Nucleus accumbens (tissue), 56 donors: ENCODE measurements around the gene TNFRSF1B.
A peak's percentile ranks its signal among the peaks of the same experiment; 100 is the strongest.

Experiments used
- DNase-seq, 56 donors: peaks; one replicate each; lab custom pipeline; 2025; lab: John Stamatoyannopoulos, UW

TNFRSF1B gene

GRCh38 chr1:12173041-12173509, 6.3 kb downstream of the TNFRSF1B start:
- no peak for DNase-seq

DNA sequence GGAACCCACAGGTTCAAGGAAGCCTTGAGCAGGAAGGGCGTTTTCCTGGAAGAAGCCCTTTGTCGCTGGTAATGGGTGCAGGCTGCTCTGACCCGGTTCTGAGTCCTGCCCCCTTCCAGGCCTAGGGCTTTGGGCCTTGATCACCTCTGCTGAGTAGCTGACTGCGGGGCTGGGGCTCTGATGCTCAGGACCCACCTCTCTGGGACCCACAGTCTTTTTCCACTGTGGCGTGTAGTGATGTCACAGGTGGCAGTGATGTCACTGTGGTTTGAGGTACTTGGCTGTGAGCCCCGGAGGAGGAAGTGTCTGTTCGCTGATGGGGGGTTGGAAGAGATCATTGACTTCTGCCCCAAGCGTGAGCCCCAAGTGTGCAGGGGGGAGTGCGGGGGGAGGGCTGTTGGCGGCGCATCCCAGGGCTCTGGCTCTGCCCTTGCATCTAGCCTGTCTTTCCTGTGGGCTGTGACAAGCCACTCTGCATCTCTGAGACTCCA, 6.9 kb downstream of the TNFRSF1B start:
- peak in 7 of 56 donors; percentile 4 to 48 (median 24) for DNase-seq

- DNase-seq = peak in 1 of 56 donors; percentile 24
Measured at GRCh38 chr1:12174924-12175810, 8.4 kb downstream of the TNFRSF1B start.

GRCh38 chr1:12176298-12177118, 9.7 kb downstream of the TNFRSF1B start:
- no peak for DNase-seq

- DNase-seq = no peak
Measured at GRCh38 chr1:12177156-12177998, 10.6 kb downstream of the TNFRSF1B start.

- peak in 23 of 56 donors; percentile 10 to 80 (median 28) for DNase-seq
Measured at GRCh38 chr1:12177999-12178441, 11.2 kb downstream of the TNFRSF1B start.

- DNase-seq = no peak
Measured at GRCh38 chr1:12178511-12178910, 11.7 kb downstream of the TNFRSF1B start.

- DNase-seq = no peak
Measured at GRCh38 chr1:12179111-12179519, 12.3 kb downstream of the TNFRSF1B start.

DNA sequence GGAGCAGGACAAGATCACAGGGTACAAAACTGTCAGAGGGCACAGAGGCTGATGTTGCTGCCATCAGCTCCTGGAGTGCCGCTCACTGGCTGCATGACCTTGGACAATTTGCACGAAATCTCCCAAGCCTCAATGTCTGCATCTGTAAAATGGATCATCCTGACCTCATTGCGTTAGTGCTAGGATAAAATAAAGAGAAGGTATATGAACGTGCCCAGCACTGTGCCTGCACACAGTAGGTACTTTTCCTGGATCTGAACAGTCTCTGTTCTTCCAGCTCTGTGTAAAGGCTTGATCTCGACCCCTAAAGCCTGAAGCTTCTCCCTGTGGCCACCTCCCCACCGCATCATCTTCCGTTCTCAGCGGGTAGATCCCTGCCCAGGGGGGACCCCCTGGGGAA, 12.9 kb downstream of the TNFRSF1B start:
- no peak for DNase-seq

GRCh38 chr1:12180315-12180714, 13.5 kb downstream of the TNFRSF1B start:
- DNase-seq = peak in 29 of 56 donors; percentile 5 to 49 (median 19)

DNA sequence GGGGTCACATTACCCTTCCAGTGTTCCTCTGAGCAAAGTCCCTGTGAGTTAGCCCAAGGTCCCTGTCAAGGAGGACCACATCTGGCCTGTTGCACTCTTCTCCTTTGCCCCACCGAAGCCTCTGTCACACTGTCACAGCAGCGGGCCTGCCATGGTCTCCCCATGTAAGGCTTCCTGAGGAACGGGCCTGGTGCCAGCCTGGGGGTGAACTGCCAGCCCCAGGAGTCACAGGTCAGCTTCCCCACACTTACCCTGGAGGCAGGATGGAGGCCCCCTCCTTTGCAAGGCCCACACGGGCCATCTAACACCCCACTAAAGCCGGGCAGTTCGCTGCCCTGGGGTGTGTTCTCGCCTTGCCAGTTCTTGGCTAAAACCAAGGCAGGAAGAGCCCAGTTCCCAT, 14.1 kb downstream of the TNFRSF1B start:
- no peak for DNase-seq

- DNase-seq = no peak
Measured at GRCh38 chr1:12181568-12181967, 14.8 kb downstream of the TNFRSF1B start.

DNA sequence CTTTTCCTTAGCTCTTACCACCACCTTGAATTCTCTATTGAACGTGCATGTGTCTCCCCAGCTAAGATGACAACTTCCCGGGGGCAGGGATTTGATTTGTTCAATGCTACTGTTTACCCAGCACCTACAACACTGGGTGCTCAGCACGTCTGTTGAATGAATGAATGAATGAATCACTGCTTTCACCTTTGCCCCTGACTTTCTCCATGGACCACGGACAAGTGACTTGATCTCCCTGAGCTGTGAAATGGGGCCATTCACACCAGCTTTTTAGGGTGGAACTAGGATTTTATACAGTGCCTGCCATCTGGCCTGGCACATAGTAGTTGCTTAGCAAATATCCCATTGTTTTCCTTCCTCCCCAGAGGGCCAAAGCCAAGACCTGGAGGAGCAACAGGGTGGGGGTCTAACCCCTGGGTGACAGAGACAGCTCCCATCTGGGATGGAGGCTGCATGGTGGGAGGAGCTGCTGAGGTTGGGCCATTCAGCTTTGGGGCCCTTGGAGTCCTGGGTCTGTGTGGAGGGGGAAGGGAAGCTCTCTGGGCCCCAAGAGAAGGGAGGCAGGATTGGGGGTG, 15.7 kb downstream of the TNFRSF1B start:
- no peak for DNase-seq

DNA sequence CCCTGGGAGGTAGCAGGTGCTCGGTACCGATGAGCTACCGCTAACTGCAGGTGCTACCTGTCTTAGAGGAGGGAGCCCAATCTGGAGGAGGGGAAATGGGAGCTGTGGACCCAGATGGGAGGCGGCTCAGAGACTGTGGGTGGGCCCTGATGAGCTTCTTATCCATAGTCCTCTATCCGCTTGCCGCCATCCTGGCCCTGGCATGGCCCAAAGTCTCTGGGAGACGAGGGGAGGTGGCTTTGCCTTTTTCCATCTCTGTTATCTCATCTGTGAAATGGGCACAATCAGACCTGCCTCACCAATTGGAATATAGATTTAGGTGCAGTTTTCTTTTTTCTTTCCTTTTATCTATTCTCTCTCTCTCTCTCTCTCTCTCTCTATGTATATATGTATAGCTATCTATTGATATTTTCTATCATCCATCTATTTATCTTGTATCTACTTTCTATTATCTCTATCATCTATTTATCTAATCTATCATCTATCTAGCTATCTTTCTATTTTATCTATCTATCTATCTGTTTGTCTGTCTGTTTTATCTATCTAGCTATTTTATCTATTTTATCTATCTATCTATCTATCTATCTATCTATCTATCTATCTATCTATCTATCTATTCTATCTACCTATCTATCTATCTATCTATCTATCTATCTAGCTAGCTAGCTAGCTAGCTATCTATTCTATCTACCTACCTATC, 16.5 kb downstream of the TNFRSF1B start:
- DNase-seq = no peak

DNA sequence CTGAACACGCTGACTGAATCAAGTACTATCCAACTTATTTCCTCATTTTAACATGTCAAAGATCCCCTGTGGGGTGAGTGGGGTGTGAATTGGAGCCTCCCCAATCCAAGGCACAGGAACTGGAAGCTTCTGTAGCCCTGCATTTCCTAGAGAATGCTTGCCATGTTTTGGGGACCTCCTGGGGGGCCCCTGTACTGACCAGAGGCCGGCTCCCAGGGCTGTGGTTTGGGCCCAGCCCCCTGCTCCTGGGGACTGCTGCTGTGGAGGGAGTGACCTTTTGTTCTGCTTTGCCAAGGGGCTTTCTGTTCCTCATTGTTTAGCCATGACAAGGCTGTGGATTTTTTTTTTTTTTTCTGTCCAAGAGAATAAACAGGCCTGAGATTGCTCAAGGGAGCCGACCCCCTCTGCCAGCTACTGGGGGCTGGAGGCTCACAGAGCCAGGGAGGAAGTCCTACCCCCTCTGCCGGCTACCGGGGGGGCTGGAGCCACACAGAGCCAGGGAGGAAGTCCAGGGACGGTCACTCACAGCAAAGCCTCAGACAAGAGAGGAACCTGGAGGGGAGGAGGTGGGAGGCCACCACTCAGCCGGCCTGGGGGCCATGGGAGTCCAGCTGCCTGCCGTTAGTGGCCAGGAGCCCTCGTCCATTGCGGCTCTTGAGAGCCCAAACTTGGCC, 17.4 kb downstream of the TNFRSF1B start:
- peak in 43 of 56 donors; percentile 7 to 65 (median 29) for DNase-seq

DNA sequence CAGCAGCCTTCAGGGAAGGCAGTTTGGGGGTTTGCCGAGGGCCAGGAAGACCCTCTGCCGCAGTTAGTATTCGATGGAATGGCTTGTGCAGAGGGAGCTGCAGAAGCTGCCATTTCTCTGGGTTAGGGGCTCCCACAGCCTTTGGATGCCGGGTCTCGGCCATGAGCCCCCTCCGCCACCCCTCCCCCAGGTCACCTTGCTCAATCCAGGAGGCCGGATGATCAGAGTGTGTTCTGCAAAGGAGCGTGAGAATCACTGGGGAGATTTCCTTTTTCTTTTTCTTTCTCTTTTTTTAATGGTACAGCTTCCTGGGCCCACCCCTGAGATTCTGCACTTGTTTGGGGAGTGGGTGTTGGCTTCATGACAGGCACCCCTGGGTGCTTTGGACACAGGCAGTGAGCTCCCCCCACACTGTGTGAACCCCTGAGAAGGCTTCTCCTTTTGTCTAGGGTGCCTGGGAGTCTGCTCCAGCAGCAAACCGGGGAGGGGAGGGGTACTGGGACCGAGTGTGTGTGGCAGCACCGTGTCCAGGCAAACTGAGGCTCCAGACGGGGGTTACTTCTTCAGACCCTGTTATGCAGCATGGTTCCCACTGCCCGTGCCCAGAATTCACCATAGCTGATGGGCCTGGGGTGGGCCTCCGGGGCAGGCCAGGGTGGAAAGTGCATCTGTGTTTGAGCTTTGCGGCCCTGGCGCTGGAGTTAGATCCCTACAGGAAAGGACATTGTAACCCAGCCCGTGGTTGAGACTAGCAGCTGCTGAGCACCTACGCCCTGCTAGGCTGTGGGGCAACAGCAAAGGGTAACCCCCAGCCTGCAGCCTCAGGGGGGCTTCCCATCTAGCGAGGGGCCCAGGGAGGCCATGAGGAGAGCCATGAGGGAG, 18.5 kb downstream of the TNFRSF1B start:
- no peak for DNase-seq

DNA sequence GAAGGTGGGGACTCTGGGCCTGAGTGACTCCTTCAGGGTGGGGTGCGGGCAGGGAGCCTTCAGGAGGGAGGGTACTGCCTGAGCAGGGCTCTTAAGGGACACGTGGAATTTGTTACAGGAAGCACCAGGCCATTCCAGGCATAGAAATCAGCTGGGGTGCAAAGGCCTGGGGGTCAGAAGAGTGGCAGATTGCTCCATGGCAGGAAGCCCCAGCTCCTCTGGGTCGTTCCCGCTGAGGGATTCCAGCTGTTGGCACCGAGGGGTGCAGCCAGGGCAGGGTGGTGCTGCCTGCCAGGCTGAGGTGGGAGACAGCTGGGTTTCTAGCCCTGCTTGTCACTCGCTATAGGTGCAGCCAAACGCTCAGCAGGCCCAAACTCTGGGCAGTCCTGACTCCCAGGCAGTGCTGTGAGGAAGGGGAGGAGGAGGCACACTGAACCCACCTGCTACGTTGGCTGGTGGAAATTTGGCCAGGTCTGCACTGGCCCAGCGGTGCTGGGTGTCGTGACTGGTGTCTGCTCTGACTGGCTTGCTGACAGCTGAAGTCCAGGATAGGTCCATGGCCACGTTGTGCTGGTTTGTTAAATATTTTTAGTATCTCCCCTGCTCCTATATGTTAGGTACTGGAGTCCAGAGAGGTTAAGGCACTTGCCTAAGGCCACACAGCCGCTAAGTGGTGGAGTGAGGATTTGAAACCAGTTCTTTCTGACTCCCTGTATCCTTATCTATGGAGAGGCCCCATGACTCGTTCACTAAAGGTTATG, 19.3 kb downstream of the TNFRSF1B start:
- no peak for DNase-seq
